ENCODE results near the gene CHRNA10.
A peak's percentile ranks its signal among the peaks of the same experiment; 100 is the strongest.

CHRNA10 gene

DNA sequence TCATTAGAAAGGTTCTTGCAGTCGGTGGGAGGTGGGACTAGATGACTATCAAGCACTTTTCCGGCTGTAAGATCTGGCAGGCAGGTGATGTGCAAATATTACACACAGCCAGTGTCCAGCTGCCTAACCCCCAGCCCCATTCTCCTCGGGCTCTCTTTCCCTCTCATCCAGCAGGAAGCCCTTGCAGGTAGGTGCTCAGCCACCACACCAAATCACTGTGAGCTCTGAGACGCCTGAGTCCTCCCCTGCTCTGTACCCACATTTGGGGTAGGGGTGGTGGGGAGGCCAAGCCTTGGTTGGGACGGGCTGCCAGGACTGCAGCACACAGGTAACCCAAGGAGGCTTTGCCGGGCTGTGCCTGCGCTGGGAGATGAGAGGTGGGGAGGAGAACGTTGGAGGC lies 30.0 kb downstream of the CHRNA10 start:
- peaks cover 7 to 35% (median 20%) of the 10 kb centered on the region in 11 experiments; a peak in 19 of 22 replicates for H3K9me3 ChIP-seq (replicated peaks in 1 of 11)
- no peak overlapping the region for H3K9ac ChIP-seq
- no peaks in the 10 kb centered on the region for H4K20me1 ChIP-seq
- no peak overlapping the region for H3K27ac ChIP-seq
- peaks cover 21 to 27% (median 25%) of the 10 kb centered on the region in 11 experiments for H3K27me3 ChIP-seq
- no peak overlapping the region for H3K4me2 ChIP-seq
- no peak for TF ChIP-seq Cebpa-rat (IDR thresholded peaks at IDR 0.05)
- H3K4me3 ChIP-seq: no peak overlapping the region
- no peaks in the 10 kb centered on the region for H3K36me3 ChIP-seq
- H3K4me1 ChIP-seq: peaks cover 8 to 32% (median 22%) of the 10 kb centered on the region in 10 experiments; a peak in 18 of 20 replicates

DNA sequence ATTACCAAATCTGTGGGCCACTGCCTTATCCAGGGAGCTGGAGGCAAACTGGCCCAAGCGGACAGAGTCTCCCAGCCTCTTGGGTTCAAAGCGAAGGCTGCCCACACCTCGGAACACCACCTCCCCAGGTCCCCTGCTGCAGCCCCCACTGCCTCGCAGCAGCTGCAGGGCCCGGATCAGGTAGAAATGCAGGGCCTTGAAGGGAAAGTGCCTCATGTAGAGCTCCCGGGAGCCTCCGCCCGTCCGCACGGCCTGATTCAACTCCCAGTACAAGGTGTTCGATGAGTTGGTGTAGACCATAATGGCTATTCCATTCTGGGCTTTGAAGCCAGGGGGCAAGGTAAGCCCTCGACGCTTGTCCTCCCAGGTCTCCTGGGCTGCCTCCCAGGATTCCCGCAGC lies 31.3 kb downstream of the CHRNA10 start:
- peak overlapping the region in 7 of 11 experiments; percentile 39 to 64 (median 52); a peak in 13 of 22 replicates for H3K27ac ChIP-seq
- TF ChIP-seq Cebpa-rat (IDR thresholded peaks at IDR 0.05): no peak
- peaks cover 8 to 32% (median 22%) of the 10 kb centered on the region in 10 experiments; a peak in 18 of 20 replicates for H3K4me1 ChIP-seq
- peak overlapping the region in 2 of 11 experiments; percentile 22 to 28; a peak in 1 of 22 replicates for H3K9ac ChIP-seq
- peak overlapping the region in 9 of 11 experiments; percentile 7 to 65 (median 47); a peak in 12 of 22 replicates for H3K4me2 ChIP-seq
- H4K20me1 ChIP-seq: no peaks in the 10 kb centered on the region
- H3K9me3 ChIP-seq (replicated peaks in 1 of 11): peaks cover 7 to 33% (median 17%) of the 10 kb centered on the region in 11 experiments; a peak in 19 of 22 replicates
- H3K4me3 ChIP-seq: no peak overlapping the region
- peaks cover 21 to 27% (median 25%) of the 10 kb centered on the region in 11 experiments for H3K27me3 ChIP-seq
- no peaks in the 10 kb centered on the region for H3K36me3 ChIP-seq

DNA sequence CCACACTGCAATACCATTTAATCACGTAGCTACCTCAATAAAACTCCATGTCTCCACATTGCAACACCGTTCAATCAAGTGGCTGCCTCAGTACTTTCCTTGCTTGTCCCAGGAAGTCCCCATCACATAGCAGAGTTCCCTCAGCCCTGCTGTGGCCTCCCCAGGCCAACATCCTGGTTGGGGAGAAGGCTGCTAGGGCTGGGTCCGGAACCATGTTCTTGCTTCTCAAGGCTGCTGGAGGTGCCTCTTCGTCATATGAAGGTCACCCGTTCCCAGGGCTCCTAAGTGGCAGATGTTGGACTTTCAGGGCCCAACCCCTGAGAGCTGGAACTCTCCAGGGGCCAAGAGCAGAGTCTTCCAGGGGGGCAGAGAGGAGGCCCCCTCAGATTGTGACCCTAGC lies 32.7 kb downstream of the CHRNA10 start:
- Histone ChIP-seq H3K4me2 (peak overlapping the region in 6 of 11 experiments; percentile 43 to 65 (median 58); a peak in 9 of 22 replicates), H3K9ac (no peak overlapping the region), H4K20me1 (no peaks in the 10 kb centered on the region), H3K4me1 (peaks cover 8 to 39% (median 22%) of the 10 kb centered on the region in 10 experiments; a peak in 18 of 20 replicates), H3K27ac (peak overlapping the region in 5 of 11 experiments; percentile 25 to 64 (median 59); a peak in 8 of 22 replicates), H3K9me3 (replicated peaks in 1 of 11) (peaks cover 0 to 21% (median 8%) of the 10 kb centered on the region in 11 experiments; a peak in 9 of 22 replicates), H3K4me3 (no peak overlapping the region), H3K27me3 (peaks cover 21 to 25% (median 24%) of the 10 kb centered on the region in 11 experiments), H3K36me3 (no peaks in the 10 kb centered on the region)
- no peak for TF ChIP-seq Cebpa-rat (IDR thresholded peaks at IDR 0.05)

DNA sequence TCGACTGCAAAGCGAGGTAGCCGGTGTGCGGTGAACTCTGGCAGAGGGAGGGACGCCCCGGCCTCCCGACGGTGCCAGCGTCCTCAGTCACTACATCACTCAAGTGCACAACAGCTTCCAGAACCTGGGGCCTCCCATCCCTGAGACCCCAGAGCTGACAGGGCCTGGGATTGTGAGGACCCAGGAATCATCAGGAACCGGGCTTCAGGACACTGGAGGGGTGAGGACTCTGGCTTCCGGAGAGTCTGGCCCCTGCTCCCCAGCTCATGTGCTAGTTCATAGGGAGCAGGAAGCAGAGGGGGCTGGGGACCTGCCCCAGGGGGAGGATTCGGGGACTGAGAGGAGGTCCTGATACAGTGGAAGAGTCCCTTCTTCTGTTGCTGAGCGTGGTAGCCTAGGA lies 34.0 kb downstream of the CHRNA10 start:
- peaks cover 0 to 9% (median under 1%) of the 10 kb centered on the region in 11 experiments; a peak in 7 of 22 replicates for H3K9me3 ChIP-seq (replicated peaks in 1 of 11)
- no peaks in the 10 kb centered on the region for H3K36me3 ChIP-seq
- no peak overlapping the region for H3K4me2 ChIP-seq
- H3K4me3 ChIP-seq: no peak overlapping the region
- H3K9ac ChIP-seq: no peak overlapping the region
- H3K27me3 ChIP-seq: peaks cover 10 to 13% (median 11%) of the 10 kb centered on the region in 11 experiments
- H4K20me1 ChIP-seq: no peaks in the 10 kb centered on the region
- peaks cover 2 to 29% (median 13%) of the 10 kb centered on the region in 10 experiments; a peak in 16 of 20 replicates for H3K4me1 ChIP-seq
- no peak overlapping the region for H3K27ac ChIP-seq
- no peak for TF ChIP-seq Cebpa-rat (IDR thresholded peaks at IDR 0.05)

DNA sequence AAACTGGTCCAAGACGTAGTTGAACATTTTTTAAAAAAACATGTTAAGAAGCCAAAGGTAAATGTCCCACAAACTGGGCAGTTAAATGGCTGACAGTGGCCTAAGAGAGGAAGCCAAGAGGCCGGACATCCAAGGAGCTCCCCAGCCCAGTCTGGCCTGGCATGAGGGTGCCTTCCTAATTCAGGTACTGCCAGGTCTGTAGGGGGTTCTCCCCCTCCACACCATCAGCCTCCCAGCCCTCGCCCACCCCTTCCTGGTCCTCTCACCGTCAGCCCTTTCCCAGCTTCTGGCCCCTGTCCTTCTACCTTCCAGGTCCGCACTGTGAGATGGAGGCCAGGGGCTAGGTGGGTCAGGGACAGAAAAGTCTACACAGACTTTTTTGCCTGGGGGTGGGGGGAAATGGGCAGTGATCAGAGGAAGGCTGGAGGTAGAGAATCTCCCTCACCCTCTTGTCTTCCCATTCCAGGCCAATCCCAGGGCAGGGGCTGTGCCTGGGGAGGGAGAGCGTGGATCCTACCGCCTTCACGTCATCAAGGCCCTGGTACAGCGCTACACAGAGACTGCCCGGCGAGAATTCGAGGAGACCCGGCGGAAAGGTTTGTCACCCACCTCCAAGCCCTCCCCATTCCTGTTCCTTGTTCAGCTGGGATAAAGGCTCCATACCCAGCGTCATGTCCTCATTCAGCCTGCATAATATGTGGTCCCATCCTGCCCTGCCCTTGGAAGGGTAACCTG lies 35.4 kb downstream of the CHRNA10 start:
- no peaks in the 10 kb centered on the region for H4K20me1 ChIP-seq
- no peaks in the 10 kb centered on the region for H3K27me3 ChIP-seq
- H3K4me1 ChIP-seq: peaks cover 0 to 26% (median 13%) of the 10 kb centered on the region in 10 experiments; a peak in 11 of 20 replicates
- no peak overlapping the region for H3K27ac ChIP-seq
- no peaks in the 10 kb centered on the region for H3K9me3 ChIP-seq (replicated peaks in 1 of 11)
- TF ChIP-seq Cebpa-rat (IDR thresholded peaks at IDR 0.05): no peak
- no peak overlapping the region for H3K9ac ChIP-seq
- H3K4me2 ChIP-seq: no peak overlapping the region
- H3K36me3 ChIP-seq: no peaks in the 10 kb centered on the region
- H3K4me3 ChIP-seq: no peak overlapping the region

DNA sequence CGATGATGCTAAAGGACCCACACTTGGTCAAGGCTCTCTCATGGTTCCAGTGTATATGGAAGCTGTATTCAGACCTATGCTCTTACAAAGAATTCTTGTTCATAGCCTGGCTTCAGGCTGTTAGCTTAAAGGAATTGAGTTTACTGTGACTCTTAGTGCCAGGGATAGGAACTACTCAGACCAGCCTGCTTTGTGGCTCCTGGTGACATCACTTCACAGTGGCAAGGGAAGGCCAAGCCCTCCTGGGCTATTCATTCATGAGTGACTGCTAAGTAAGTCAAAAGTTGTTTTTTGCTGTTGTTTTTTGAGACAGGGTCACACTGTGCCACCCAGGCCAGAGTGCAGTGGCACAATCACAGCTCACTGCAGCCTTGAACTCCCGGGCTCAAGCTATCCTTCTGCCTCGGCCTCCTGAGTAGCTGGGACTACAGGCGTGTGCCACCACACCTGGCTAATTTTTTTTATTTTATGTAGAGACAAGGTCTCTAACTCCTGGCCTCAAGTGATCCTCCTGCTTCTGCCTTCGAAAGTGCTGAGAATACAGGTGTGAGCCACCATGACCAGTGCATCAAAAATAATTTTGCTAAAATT lies 39.0 kb downstream of the CHRNA10 start:
- Histone ChIP-seq H4K20me1 (no peaks in the 10 kb centered on the region), H3K4me3 (no peak overlapping the region), H3K27ac (no peak overlapping the region), H3K27me3 (no peaks in the 10 kb centered on the region), H3K36me3 (no peaks in the 10 kb centered on the region), H3K4me1 (peaks cover 0 to 7% (median 0%) of the 10 kb centered on the region in 10 experiments; a peak in 1 of 20 replicates), H3K4me2 (no peak overlapping the region), H3K9ac (no peak overlapping the region), H3K9me3 (replicated peaks in 1 of 11) (no peaks in the 10 kb centered on the region)
- TF ChIP-seq Cebpa-rat (IDR thresholded peaks at IDR 0.05): no peak

DNA sequence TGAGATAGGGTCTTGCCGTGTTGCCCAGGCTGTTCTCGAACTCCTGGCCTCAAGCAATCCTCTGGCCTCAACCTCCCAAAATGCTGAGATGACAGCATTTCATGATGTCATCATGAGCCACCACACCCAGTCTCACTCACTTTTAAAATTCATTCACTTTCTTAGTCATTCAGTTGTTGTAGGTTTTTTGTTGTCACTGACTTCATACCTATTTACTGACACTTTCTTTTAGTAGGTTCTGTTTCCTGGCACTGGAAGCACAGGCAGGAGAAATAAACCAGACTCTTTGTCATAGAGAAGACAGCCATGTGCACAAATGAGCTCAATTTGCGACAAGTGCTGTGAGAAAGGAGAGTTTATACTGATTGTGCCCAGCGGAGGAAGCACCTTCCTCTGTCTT lies 39.9 kb downstream of the CHRNA10 start:
- H3K4me1 ChIP-seq: peaks cover 0 to 12% (median 3%) of the 10 kb centered on the region in 10 experiments; a peak in 14 of 20 replicates
- no peaks in the 10 kb centered on the region for H3K27me3 ChIP-seq
- no peak overlapping the region for H3K4me3 ChIP-seq
- H3K9me3 ChIP-seq (replicated peaks in 1 of 11): no peaks in the 10 kb centered on the region
- no peaks in the 10 kb centered on the region for H4K20me1 ChIP-seq
- H3K27ac ChIP-seq: no peak overlapping the region
- no peak overlapping the region for H3K4me2 ChIP-seq
- H3K9ac ChIP-seq: no peak overlapping the region
- H3K36me3 ChIP-seq: no peaks in the 10 kb centered on the region
- TF ChIP-seq Cebpa-rat (IDR thresholded peaks at IDR 0.05): no peak

DNA sequence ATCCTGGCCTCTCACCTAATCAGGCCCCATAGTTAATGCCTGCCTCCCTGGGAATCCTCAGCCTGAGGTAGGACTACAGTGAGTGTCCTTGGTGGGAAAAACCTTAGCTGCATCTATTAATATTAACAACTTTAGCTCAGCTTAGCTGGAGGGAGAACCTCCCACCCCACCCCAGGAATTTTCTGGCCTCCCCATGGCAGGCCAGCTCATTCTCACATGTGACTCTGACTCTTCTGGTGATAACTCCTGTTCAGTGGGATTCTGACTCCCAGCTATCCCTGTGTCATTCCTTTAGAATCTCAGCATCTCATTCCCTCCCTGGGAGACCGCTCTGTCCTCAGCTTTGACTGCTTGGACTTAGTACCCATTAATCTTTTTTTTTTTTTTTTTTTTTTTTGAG lies 43.9 kb downstream of the CHRNA10 start:
- no peaks in the 10 kb centered on the region for H4K20me1 ChIP-seq
- no peak for TF ChIP-seq Cebpa-rat (IDR thresholded peaks at IDR 0.05)
- H3K9me3 ChIP-seq (replicated peaks in 1 of 11): no peaks in the 10 kb centered on the region
- no peak overlapping the region for H3K27ac ChIP-seq
- H3K4me3 ChIP-seq: no peak overlapping the region
- H3K4me2 ChIP-seq: no peak overlapping the region
- H3K27me3 ChIP-seq: no peaks in the 10 kb centered on the region
- H3K36me3 ChIP-seq: no peaks in the 10 kb centered on the region
- H3K9ac ChIP-seq: no peak overlapping the region
- H3K4me1 ChIP-seq: peaks cover 0 to 12% (median 9%) of the 10 kb centered on the region in 10 experiments; a peak in 14 of 20 replicates

All from BLaER1 treated with 17β-estradiol and CSF1 and Interleukin-3, amounts not matched to agents 10 nM and 100 nM (cell line).